ENCODE data around the gene ETV6. TPM values are rescaled to one million over a fixed set of nuclear protein-coding genes. Genes with fewer than 3 reads are reported as not detected.

ETV6 gene
- polyA plus RNA-seq, 1 donor (not counting 4 experiments of a cell fraction or from before 2014, with no cell fraction given) = 5.3 TPM

- dilution Hi-C loops (cut with MboI; ENCODE audit: extremely low pct_ligation_motif_present, low sequenced_read_pairs) = no loop called here
- FAIRE-seq = no peak
- Histone ChIP-seq H3K9ac (ENCODE audit: control insufficient read depth, extremely low read depth, insufficient read depth, low read length) (no peak overlapping the region), H3K4me1 (ENCODE audit: control insufficient read depth, extremely low read depth, insufficient read depth, low read length) (no peaks in the 10 kb centered on the region), H3K27me3 (ENCODE audit: control insufficient read depth, extremely low read depth, insufficient read depth, low read length) (no peaks in the 10 kb centered on the region), H3K36me3 (ENCODE audit: control insufficient read depth in 2 of 2, extremely low read depth in 1 of 2, insufficient read depth in 2 of 2, low read length in 2 of 2) (no peaks in the 10 kb centered on the region), H4K20me1 (ENCODE audit: control insufficient read depth, extremely low read depth, insufficient read depth, low read length) (no peaks in the 10 kb centered on the region), H2AFZ (ENCODE audit: control insufficient read depth, low read length) (no peak overlapping the region), H3K9me1 (ENCODE audit: control insufficient read depth, extremely low read depth, insufficient read depth, low read length) (no peaks in the 10 kb centered on the region), H3K4me2 (ENCODE audit: control insufficient read depth, extremely low read depth, insufficient read depth, low read depth, low read length) (no peak overlapping the region), H3K27ac (ENCODE audit: control insufficient read depth, insufficient read depth, low read length) (no peak overlapping the region), H3K9me3 (ENCODE audit: control insufficient read depth, low read depth, low read length) (no peaks in the 10 kb centered on the region), H3K79me2 (ENCODE audit: control insufficient read depth, insufficient read depth, low read length) (no peaks in the 10 kb centered on the region), H3K4me3 (ENCODE audit: control insufficient read depth in 2 of 3, extremely low read depth in 1 of 3, insufficient read depth in 2 of 3, low read depth in 1 of 3, low read length in 3 of 3) (no peak overlapping the region)
- DNase-seq (ENCODE audit: low read depth, low spot score) = no peak
- TF ChIP-seq EZH2 (IDR thresholded peaks at IDR 0.05; ENCODE audit: low read length) = no peak
- no peak for TF ChIP-seq CTCF (optimal IDR thresholded peaks at IDR 0.05 in 1 of 3, IDR thresholded peaks at IDR 0.05 in 1 of 3, conservative IDR thresholded peaks at IDR 0.05 in 1 of 3; ENCODE audit: extremely low read depth in 1 of 3, insufficient read depth in 2 of 3, low read length in 3 of 3)
Observed at GRCh38 chr12:11767798-11768197, 118.3 kb downstream of the ETV6 start.

DNA sequence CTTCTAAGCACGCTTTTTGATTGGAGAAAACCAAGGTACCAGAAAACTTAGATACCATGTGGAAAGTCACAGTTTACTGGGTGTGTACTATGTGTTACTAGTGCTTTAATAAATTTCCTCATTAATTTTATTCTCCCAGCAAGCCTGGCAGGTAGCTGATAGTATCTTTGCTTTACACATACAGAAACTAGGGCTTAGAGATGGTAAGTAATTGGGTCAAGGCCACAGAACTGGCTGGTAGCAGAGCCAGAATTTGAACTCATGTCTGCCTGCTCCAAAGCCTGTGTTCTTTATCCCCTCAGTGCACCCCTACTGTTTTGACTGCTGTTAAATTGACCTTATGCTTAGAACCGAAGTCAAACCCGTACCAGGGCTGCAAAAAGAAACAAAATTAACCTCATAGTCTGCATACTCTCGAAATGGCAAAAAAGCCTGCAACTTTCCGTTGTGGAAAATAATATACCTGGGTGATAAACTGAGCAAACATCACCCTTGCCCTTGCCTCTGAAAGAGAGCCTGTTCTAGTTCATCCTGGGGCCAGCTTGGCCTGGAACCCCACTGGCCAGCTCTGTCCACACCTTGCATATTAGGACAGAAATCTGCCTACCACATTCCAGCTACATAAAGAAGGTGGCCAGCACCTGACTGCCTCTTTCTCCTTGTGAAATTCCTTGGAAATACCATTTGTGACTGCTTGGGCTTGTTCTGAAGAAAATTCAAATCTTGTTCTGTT, 118.9 kb downstream of the ETV6 start:
- no peaks in the 10 kb centered on the region for H3K79me2 ChIP-seq (ENCODE audit: control insufficient read depth, insufficient read depth, low read length)
- H3K4me3 ChIP-seq (ENCODE audit: control insufficient read depth in 2 of 3, extremely low read depth in 1 of 3, insufficient read depth in 2 of 3, low read depth in 1 of 3, low read length in 3 of 3) = no peak overlapping the region
- no peak overlapping the region for H2AFZ ChIP-seq (ENCODE audit: control insufficient read depth, low read length)
- no peaks in the 10 kb centered on the region for H3K27me3 ChIP-seq (ENCODE audit: control insufficient read depth, extremely low read depth, insufficient read depth, low read length)
- H3K4me1 ChIP-seq (ENCODE audit: control insufficient read depth, extremely low read depth, insufficient read depth, low read length) = no peaks in the 10 kb centered on the region
- H3K9ac ChIP-seq (ENCODE audit: control insufficient read depth, extremely low read depth, insufficient read depth, low read length) = no peak overlapping the region
- no peak overlapping the region for H3K27ac ChIP-seq (ENCODE audit: control insufficient read depth, insufficient read depth, low read length)
- FAIRE-seq = no peak
- H3K9me1 ChIP-seq (ENCODE audit: control insufficient read depth, extremely low read depth, insufficient read depth, low read length) = no peaks in the 10 kb centered on the region
- H4K20me1 ChIP-seq (ENCODE audit: control insufficient read depth, extremely low read depth, insufficient read depth, low read length) = no peaks in the 10 kb centered on the region
- TF ChIP-seq CTCF (optimal IDR thresholded peaks at IDR 0.05 in 1 of 3, IDR thresholded peaks at IDR 0.05 in 1 of 3, conservative IDR thresholded peaks at IDR 0.05 in 1 of 3; ENCODE audit: extremely low read depth in 1 of 3, insufficient read depth in 2 of 3, low read length in 3 of 3) (no peak), EZH2 (IDR thresholded peaks at IDR 0.05; ENCODE audit: low read length) (no peak)
- no peak overlapping the region for H3K4me2 ChIP-seq (ENCODE audit: control insufficient read depth, extremely low read depth, insufficient read depth, low read depth, low read length)
- dilution Hi-C loops (cut with MboI; ENCODE audit: extremely low pct_ligation_motif_present, low sequenced_read_pairs) = no loop called here
- H3K9me3 ChIP-seq (ENCODE audit: control insufficient read depth, low read depth, low read length) = no peaks in the 10 kb centered on the region
- H3K36me3 ChIP-seq (ENCODE audit: control insufficient read depth in 2 of 2, extremely low read depth in 1 of 2, insufficient read depth in 2 of 2, low read length in 2 of 2) = no peaks in the 10 kb centered on the region
- DNase-seq (ENCODE audit: low read depth, low spot score) = no peak
